SHP77 (cell line): ENCODE measurements around the gene KLK1.
"Not testable (repeated sequence)": the region's sequence is repeated elsewhere in the genome, so short reads cannot be mapped to it uniquely, and the experiment has no call there.

ENCODE experiments used
- DNase-seq, 2 experiments: peaks; one replicate each; lab custom pipeline; 2025; lab: John Stamatoyannopoulos, UW

Gene KLK1

DNA sequence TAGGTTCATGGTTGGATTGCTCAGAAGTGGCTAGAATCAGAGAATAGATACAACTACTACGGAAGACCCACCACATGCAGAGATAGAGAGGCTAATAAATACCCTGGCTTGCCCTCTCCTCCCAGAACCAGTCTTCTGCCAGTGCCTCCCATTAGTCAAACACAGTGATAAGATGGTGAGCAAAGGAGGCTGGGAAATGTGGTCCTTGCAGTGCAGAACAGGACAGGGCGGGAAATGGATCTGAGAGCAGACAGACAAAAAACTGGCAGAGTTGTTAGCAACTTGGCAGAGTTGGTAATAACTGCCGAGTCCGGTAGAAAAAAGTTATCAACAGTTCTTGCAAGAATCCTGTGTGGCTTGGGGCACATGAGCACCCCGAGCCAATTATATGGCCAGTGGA lies 8.7 kb downstream of the KLK1 start:
- no peak for DNase-seq

DNA sequence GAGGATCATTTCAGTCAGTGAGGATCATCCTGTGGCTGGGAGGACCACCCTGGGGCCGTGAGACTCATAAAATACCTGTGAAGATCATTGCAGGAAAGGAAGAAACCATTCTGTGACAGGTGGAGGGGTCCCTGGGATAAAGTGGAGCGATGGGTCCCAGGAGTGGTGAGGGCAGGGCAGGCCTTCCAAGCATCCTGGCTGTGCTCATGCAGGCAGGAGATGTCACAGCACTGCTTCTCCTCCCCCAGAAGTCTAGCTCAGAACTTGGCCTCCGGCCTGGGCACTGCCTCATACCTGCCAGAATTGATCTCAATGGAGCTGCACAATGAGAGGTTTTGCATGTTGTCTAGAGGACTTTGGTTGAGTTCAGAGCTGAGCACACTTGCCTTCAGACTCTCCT lies 11.1 kb downstream of the KLK1 start:
- no peak for DNase-seq

- not testable (repeated sequence) for DNase-seq
Measured at GRCh38 chr19:50811622-50812238, 11.9 kb downstream of the KLK1 start.

DNA sequence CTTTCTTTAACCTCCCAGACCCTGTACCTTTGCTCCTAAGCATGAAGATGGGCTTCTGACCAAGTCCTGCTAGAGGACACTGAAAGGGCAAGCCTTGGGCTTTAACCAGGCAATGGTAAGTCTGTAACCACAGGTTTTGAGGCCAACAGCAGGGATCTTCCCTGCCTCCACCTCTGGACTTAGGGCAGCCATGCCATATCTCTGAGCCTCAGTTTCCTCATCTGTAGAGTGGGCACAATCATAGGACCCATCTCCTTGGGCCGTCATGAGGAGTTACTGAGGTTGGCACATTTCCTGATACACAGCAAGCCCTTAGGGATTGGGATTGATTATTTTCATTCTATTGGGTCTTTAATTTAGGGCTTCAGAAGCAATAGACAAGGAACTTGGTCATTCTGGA lies 14.7 kb downstream of the KLK1 start:
- DNase-seq: no peak

DNA sequence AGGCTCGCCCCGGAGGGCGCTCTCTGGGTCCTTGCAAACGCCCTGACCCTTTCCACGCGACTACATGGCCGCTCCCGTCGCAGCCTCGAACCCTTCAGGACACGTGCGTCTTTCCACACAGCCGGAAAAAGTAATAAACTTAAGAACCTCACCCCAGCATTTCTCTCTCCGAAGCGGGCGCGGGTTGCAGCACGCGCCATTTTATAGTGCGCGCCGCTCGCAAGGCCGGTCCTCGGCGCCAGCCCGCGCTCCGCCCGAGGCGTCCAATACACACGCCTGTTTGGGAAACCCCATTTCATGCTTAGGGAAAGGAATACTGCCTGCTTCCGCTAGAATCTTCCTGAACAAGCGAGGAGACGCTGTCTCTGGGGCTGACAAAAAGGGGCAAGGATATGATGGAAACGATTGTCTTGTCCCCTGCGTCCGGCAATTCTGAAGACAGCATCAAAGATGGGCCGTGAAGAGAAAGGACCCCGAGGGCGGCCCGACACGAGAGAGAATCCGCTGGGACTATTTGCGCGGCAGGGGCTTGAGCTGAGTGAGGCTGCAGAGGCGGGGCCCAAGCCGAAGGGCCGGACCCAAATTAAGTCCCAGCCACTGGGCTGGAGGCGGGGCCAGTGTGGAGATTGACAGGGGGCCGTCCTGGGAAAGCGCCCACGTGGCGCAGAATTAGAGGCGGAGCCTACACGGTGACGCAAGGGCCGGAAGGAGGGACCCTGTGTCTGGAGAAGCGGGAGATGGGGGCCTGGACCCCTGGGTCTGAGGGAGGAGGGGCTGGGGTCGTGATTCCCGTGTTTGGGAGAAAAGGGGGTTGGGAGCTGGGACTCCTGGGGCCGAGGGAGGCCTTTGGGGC lies 18.9 kb downstream of the KLK1 start:
- peak; percentile 96 to 98 for DNase-seq

DNA sequence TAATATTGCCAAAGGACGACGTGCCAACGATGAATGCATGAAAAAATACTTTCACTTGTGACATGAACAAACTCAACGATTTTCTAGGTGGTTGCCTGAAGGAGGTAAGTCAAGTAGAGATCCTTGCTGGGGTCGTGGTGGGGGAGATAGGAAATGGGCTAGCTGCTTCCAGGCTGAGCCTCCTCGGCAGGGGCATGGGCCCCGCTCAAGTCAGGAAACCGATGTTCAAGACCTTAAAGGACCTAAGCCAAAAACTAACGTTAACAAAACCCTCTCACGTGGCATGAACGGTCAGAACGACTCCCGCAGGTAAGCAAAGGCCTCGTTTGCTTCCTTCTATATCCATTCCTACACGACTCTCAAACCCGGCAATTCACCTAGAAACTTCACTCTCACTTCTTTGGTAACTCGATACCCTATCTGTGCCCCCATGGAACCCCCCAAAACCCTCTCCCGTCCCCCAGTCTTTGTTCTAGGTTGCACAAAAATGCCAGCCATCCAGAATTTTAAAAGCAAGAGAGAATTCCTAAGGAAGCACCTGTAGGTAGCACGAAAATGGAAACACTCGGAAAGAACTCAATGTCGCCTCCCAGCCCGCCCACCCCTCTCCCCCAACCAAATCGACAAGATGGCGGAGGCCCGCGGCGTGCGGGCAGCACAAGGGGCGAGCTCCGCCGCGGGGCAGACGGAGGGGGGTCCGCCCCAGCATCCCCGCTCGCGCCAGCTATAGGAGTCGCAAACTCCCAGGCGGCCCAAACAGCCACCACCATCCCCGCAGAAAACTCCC lies 19.8 kb downstream of the KLK1 start:
- DNase-seq: peak; percentile 13 to 14

- no peak for DNase-seq
Measured at GRCh38 chr19:50801107-50801506, 22.5 kb downstream of the KLK1 start.

GRCh38 chr19:50799547-50799851 lies 24.1 kb downstream of the KLK1 start:
- no peak for DNase-seq

GRCh38 chr19:50798659-50799546 lies 24.7 kb downstream of the KLK1 start:
- DNase-seq: no peak

DNA sequence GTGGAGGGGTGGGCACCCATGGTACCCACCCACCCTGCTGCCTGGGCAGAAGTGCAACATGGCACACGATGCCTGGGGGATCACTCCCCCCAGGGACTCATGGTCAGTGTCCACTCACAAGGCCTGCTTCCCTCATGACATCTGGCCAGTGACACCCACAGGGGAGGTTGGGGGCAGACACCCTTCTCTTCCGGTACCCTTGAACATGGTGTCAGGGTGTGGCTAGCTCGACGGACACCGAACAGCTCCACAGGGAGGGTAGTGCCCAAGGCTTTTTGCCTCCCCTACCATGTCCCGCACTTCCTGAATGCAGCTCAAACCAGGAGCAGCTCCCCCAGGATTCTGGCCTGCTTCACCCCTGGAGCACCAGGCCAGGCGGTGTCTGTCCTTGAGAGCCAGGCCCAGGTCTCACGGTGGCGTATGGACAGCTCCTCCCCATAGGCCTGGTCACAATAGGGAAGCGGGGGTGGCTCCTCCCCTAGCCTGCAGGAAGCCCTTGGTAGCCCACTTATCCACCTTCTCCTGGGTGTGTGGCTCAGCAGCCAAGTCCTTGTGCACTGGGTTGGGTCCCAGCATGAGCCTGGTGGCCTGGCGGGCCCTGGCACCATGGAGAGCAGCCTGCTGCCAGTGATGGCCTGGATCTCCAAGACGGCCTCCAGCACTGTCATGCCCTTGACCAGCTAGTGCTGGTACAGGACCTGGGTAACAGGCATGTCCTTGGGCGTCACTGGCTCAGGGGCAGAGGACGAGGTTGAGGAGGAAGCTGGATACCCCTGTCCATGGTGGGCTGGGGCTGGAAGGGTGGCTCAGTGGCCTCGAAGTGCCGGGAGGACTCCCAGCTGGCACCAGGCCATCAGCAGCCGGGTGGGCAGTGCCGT lies 25.6 kb downstream of the KLK1 start:
- DNase-seq: no peak

GRCh38 chr19:50797429-50797780 lies 26.2 kb downstream of the KLK1 start:
- no peak for DNase-seq

GRCh38 chr19:50796634-50797428 lies 26.8 kb downstream of the KLK1 start:
- no peak for DNase-seq

- DNase-seq: no peak
Measured at GRCh38 chr19:50796128-50796633, 27.4 kb downstream of the KLK1 start.

DNA sequence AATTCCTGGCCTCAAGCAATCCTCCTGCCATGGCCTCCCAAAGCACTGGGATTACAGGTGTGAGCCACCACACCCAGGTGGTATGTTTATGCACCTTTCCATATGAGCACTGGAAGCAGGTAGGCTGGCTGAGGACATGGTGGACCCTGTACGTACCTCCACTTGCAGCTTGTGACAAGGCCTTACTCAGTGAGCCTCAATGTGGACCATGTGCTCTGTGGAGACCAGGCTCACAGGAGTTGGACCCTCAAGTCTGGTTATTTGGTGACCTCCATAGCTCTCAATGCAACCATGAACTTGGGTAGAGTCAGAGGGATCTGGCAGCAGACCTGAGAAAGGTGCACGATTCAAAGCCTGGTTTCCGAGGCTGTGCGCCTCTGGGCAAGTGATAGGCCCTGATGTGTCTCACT lies 27.9 kb downstream of the KLK1 start:
- no peak for DNase-seq

GRCh38 chr19:50794876-50795663 lies 28.5 kb downstream of the KLK1 start:
- DNase-seq: peak in 1 of 2 experiments; percentile 31

- DNase-seq: peak; percentile 52 to 64
Measured at GRCh38 chr19:50794074-50794875, 29.3 kb downstream of the KLK1 start.

GRCh38 chr19:50793558-50794065 lies 30.0 kb downstream of the KLK1 start:
- no peak for DNase-seq
